OCI-LY7 (cell line): ENCODE data around the gene SV2C.

Experiments used
- CTCF ChIP-seq: fragments of 200-600 bp; sonication (generic); conservative IDR thresholded peaks from 2 replicates; pipeline ENCODE4 v1.5.1; 2014; ENCODE audit warnings: mild to moderate bottlenecking, antibody characterized with exemption, low read length, moderate library complexity, mixed read lengths
- EZH2phosphoT487 ChIP-seq: fragments of 200-600 bp; sonication (generic); IDR thresholded peaks from 2 replicates; pipeline ENCODE4 v1.6.1; 2018; ENCODE audit warnings: low read depth, borderline replicate concordance, mild to moderate bottlenecking, mixed run types, antibody characterized with exemption, low read length, moderate library complexity, mixed read lengths

- TF ChIP-seq CTCF: no peak
- TF ChIP-seq EZH2phosphoT487: no peak
These were observed 166.4 kb downstream of the SV2C start for GRCh38 chr5:76249621-76250020.
